Fibroblast of skin of right quadriceps (primary cell): ENCODE results near the gene CEACAM1.
"Not testable (repeated sequence)": the region's sequence is repeated elsewhere in the genome, so short reads cannot be mapped to it uniquely, and the experiment has no call there.

Experiments used
- DNase-seq: peaks from one replicate; pipeline ENCODE4 v3.0.0-alpha.2; 2013

CEACAM1 gene

GRCh38 chr19:42547929-42548328 lies 19.6 kb upstream of the CEACAM1 start:
- DNase-seq = no peak

- no peak for DNase-seq
Observed at GRCh38 chr19:42546831-42547500, 18.7 kb upstream of the CEACAM1 start.

- DNase-seq = no peak
Observed at GRCh38 chr19:42544146-42544545, 15.9 kb upstream of the CEACAM1 start.

DNA sequence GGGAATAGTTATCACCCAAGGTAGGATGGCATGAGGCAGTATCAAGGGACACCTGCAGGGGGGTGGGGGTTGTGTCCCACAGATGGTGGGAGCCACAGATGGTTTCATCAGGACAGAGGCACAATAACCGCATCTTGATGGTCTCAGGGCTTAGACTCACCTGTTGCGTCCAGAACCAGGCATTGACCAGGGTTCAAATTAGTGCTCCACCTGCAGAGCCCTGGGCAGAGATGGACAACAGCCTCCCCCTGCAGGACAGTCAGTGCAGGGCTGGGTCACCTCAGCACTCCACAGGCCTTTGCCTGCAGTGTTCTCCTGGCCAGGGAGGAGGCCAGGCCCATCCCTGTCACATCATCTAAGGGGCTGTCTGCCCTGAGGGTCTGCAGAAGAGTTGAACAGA lies 14.5 kb upstream of the CEACAM1 start:
- no peak for DNase-seq

DNA sequence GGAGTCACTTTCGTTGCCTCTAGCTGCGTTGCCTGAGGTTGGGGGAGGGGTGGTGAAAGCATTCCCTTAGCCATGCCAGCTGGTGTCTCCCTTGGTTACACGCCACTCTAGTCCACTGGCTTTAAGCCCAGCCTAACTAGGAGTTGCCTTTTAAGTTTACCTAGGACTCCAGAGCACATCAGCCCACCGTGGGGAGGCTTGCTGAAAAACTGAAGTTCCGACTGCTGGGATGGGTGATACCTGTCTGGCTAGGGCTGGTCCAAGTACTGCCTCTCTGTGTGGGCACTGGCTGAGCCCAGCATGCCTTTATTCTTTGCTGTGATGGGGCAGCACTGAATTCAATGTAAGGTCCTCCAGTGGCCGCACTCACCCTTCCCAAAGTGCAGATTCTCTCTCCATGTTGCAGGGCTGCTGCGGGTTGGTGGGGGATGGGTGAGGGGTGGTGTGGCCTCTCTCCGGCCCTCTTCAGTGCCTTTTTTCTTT lies 11.8 kb upstream of the CEACAM1 start:
- no peak for DNase-seq

GRCh38 chr19:42538841-42539709 lies 10.8 kb upstream of the CEACAM1 start:
- no peak for DNase-seq

- DNase-seq = not testable (repeated sequence)
Observed at GRCh38 chr19:42535276-42535675, 7.0 kb upstream of the CEACAM1 start.

GRCh38 chr19:42534391-42534790 lies 6.1 kb upstream of the CEACAM1 start:
- no peak for DNase-seq

DNA sequence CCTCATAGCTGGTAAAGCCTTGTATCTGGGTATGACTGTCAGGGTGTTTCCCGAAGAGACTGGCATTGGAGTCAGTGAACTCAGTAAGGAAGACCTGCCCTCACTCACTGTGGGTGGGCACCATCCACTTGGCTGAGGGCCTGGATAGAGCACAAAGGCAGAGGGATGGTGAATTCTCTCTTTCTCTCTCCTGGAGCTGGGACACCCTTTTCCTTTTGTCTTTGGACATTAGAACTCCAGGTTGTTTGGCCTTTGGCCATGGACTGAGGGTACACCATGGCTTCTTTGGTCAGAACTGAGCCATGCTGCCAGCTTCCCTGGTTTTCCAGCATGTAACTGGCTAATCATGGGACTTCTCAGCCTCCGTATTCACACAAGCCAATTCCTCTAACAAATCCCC lies 4.6 kb upstream of the CEACAM1 start:
- no peak for DNase-seq

GRCh38 chr19:42531313-42531712 lies 3.0 kb upstream of the CEACAM1 start:
- no peak for DNase-seq

GRCh38 chr19:42529248-42529764 lies 1.0 kb upstream of the CEACAM1 start:
- DNase-seq = peak; percentile 35

- DNase-seq = no peak
Observed at GRCh38 chr19:42524943-42525342, 3.3 kb downstream of the CEACAM1 start.

DNA sequence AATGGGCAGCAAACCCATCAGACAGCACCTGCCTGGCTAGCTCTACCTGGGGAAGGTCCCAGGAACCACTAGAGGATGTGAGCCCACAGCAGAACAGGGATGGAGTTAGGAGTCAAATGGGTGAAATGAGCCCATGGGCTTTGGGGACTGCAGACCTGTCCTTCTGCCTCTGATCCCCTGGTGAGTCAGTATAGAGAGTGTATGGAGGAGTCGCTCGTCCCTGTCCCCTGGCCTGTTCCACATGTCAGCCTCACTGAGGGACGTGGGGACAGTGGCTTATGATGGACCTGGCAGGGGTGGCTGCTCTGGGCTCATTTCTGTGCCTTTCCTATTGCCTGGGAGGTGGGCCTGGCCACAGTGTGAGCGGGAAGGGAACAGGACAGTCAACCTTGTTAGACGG lies 4.0 kb downstream of the CEACAM1 start:
- no peak for DNase-seq

GRCh38 chr19:42522262-42522661 lies 6.0 kb downstream of the CEACAM1 start:
- not testable (repeated sequence) for DNase-seq

- no peak for DNase-seq
Observed at GRCh38 chr19:42521346-42522030, 6.8 kb downstream of the CEACAM1 start.

- DNase-seq = no peak
Observed at GRCh38 chr19:42519108-42519507, 9.2 kb downstream of the CEACAM1 start.

DNA sequence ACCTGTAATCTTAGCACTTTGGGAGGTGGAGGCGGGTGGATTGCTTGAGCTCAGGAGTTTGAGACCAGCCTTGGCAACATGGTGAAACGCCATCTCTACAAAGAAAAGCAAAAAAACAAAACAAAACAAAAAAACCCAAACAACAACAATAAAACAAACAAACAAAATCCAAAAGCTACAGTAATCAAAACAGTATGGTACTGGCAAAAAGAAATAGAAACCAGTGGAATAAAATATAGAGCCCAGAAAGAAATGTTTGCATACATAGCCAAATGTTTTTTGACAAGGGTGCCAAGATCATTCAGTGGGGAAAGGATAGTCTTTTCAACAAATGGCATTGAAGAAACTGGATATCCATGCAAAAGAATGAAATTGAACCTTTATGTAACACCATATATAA lies 11.5 kb downstream of the CEACAM1 start:
- no peak for DNase-seq

DNA sequence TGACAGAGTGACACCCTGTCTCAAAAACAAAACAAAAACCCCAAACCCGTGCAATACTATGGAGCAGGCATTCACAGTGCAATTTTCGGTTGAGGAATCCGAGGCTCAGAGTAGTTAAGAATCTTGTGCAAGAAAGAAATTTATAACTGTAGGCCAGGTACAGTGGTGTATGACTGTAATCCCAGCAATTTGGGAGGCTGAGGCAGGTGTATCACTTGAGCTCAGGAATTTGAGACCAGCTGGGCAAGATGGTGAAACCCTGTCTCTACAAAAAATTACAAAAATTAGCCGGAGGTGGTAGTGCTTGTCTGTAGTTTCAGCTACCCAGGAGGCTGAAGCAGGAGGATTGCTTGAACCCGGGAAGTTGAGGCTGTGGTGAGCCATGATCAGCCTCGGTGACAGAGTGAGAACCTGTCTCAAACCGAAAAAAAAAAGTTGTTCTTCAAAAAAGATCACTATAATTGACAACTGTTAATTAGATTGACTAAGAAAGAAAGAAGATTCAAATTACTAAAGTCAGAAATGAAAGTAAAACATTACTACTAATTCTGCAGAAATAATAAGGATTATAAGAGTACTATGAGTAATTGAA lies 12.9 kb downstream of the CEACAM1 start:
- DNase-seq = no peak

DNA sequence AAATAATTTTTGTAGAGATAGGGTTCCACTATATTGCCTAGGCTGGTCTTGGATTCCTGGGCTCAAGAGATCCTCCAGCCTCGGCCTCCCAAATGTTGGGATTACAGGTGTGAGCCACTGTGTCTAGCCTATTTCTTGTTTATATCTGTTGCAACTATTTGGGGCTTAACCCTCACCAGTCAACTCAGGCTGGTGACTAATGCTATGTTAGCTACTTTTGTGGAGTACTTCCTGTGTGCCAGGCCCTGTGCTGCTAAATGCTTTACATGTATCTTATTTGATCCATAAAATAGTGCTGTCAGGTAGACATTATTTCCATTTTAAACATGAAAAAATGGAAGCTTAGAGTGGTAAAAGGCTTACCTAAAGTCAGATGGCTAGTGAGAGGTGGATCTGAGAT lies 13.8 kb downstream of the CEACAM1 start:
- no peak for DNase-seq

- DNase-seq = no peak
Observed at GRCh38 chr19:42512743-42513304, 15.5 kb downstream of the CEACAM1 start.

- DNase-seq = no peak
Observed at GRCh38 chr19:42512130-42512636, 16.1 kb downstream of the CEACAM1 start.

- no peak for DNase-seq
Observed at GRCh38 chr19:42511340-42511739, 16.9 kb downstream of the CEACAM1 start.
